ENCODE measurements around the gene MAP3K13. TPM values are rescaled to one million over a fixed set of nuclear protein-coding genes. Genes with fewer than 3 reads are reported as not detected.

Gene MAP3K13
- total RNA-seq, 3 donors from 2014 or later (not counting 1 experiment from before 2014, with no cell fraction given): 3.3 to 11.8 (median 9.8) TPM

DNA sequence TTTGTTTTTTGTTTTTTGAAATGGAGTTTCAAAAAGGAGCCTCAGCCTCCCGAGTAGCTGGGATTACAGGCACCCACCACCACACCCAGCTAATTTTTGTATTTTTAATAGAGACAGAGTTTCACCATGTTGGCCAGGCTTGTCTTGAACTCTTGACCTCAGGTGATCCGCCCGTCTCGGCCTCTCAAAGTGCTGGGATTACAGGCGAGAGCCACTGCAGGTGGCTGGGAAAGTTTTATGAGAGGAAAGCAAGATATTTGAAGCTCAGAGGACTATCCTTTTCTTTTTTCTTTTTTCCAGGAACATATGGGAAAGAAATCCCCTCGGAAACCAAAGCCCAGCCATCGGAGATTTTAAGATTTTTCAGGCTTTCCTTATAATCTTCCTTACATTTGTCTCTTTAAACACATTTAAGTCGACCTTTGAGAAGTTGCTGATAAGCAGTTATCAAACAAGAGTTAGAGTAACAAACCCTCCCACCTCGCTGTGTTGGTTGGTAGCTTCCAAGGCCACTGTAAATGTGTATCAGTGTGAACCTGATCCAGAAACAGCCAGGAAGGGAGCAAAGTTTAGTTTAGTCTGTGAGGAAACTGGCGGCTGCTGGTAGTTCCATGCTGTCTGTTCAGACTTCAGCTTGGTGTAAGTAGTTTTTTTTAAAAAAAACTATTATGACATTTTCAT, 34.5 kb upstream of the MAP3K13 start:
- Mint-ChIP-seq H3K27me3 (ENCODE audit: low read depth in 2 of 2) (peaks cover 0 to 4% of the 10 kb centered on the region in 2 donors), H3K27ac (no peak overlapping the region), H3K4me3 (no peak overlapping the region), H3K36me3 (no peaks in the 10 kb centered on the region), H3K4me1 (peaks cover 0 to 9% of the 10 kb centered on the region in 2 donors), H3K9me3 (no peaks in the 10 kb centered on the region)
- intact Hi-C loops (cut with micrococcal nuclease): no loop called here
- ATAC-seq (no peak), DNase-seq (no peak)
- Histone ChIP-seq H3K4me1 (ENCODE audit: control insufficient read depth, insufficient read depth, low read length) (no peaks in the 10 kb centered on the region), H3K27ac (ENCODE audit: low read length) (no peak overlapping the region), H3K36me3 (ENCODE audit: control insufficient read depth, insufficient read depth, low read length) (no peaks in the 10 kb centered on the region), H3K27me3 (ENCODE audit: control insufficient read depth, insufficient read depth, low read length) (no peaks in the 10 kb centered on the region), H3K9me3 (ENCODE audit: control insufficient read depth, insufficient read depth, low read length) (no peaks in the 10 kb centered on the region), H3K4me3 (ENCODE audit: low read length) (no peak overlapping the region)
- 89% methylated on average over 8 of the region's 10 CpGs for WGBS (ENCODE audit: insufficient coverage)
- TF ChIP-seq, protein P1, sequence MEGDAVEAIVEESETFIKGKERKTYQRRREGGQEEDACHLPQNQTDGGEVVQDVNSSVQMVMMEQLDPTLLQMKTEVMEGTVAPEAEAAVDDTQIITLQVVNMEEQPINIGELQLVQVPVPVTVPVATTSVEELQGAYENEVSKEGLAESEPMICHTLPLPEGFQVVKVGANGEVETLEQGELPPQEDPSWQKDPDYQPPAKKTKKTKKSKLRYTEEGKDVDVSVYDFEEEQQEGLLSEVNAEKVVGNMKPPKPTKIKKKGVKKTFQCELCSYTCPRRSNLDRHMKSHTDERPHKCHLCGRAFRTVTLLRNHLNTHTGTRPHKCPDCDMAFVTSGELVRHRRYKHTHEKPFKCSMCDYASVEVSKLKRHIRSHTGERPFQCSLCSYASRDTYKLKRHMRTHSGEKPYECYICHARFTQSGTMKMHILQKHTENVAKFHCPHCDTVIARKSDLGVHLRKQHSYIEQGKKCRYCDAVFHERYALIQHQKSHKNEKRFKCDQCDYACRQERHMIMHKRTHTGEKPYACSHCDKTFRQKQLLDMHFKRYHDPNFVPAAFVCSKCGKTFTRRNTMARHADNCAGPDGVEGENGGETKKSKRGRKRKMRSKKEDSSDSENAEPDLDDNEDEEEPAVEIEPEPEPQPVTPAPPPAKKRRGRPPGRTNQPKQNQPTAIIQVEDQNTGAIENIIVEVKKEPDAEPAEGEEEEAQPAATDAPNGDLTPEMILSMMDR (IDR thresholded peaks at IDR 0.05): no peak

DNA sequence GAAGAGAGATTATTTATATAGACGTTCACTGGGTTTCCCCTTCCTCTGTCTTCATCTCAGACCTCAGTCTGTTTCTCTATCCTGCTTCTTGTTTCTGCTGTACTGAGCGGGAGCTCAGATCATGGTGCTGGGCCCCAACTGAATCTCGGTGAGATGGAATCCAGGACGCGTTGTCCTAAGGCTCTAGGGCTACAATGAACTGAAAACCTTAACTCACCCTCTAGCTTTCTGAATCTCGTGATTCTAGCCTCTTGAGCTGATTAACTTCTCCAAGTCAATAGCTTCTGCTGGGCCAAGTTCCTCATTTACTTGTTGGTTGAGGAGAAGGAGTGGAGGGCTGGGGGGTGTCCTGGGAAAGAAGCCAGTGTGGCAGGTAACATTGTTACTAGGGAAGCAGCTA, 32.7 kb upstream of the MAP3K13 start:
- DNase-seq (no peak), ATAC-seq (no peak)
- no peaks in the 10 kb centered on the region for H3K36me3 Mint-ChIP-seq
- Histone ChIP-seq H3K9me3 (ENCODE audit: control insufficient read depth, insufficient read depth, low read length) (no peaks in the 10 kb centered on the region), H3K27ac (ENCODE audit: low read length) (no peak overlapping the region), H3K36me3 (ENCODE audit: control insufficient read depth, insufficient read depth, low read length) (no peaks in the 10 kb centered on the region), H3K4me3 (ENCODE audit: low read length) (no peak overlapping the region), H3K4me1 (ENCODE audit: control insufficient read depth, insufficient read depth, low read length) (no peaks in the 10 kb centered on the region), H3K27me3 (ENCODE audit: control insufficient read depth, insufficient read depth, low read length) (no peaks in the 10 kb centered on the region)
- TF ChIP-seq, protein P1 (IDR thresholded peaks at IDR 0.05): no peak
- WGBS (ENCODE audit: insufficient coverage): 74% methylated on average over 6 of the region's 6 CpGs
- intact Hi-C loops (cut with micrococcal nuclease): no loop called here
- no peak overlapping the region for H3K4me3 Mint-ChIP-seq
- no peaks in the 10 kb centered on the region for H3K9me3 Mint-ChIP-seq
- peaks cover 0 to 4% of the 10 kb centered on the region in 2 donors for H3K27me3 Mint-ChIP-seq (ENCODE audit: low read depth in 2 of 2)
- no peak overlapping the region for H3K27ac Mint-ChIP-seq
- peaks cover 0 to 9% of the 10 kb centered on the region in 2 donors for H3K4me1 Mint-ChIP-seq

DNA sequence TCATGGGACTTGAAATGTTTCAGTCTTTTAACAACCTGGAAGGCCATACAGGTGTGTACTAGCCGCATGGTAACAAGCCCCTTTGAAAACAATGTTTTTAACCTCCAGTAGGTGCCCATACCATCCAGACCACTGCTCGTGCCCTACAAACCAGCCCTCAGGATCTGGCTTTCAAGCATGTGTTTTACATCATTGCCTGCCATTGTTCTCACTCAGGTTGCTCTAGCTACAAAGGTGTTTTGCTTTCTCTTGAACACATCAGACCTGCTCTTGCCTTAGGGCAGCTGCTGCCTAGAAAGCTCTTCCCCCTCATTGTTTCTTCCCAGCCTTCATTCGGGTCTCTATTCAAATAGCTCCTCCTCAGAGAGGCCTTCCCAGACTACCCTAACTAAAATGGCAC, 32.3 kb upstream of the MAP3K13 start:
- Mint-ChIP-seq H3K27ac (no peak overlapping the region), H3K36me3 (no peaks in the 10 kb centered on the region), H3K27me3 (ENCODE audit: low read depth in 2 of 2) (peaks cover 0 to 4% of the 10 kb centered on the region in 2 donors), H3K9me3 (no peaks in the 10 kb centered on the region), H3K4me1 (peaks cover 0 to 9% of the 10 kb centered on the region in 2 donors), H3K4me3 (no peak overlapping the region)
- TF ChIP-seq, protein P1 (IDR thresholded peaks at IDR 0.05): no peak
- ATAC-seq (no peak), DNase-seq (no peak)
- Histone ChIP-seq H3K9me3 (ENCODE audit: control insufficient read depth, insufficient read depth, low read length) (no peaks in the 10 kb centered on the region), H3K4me3 (ENCODE audit: low read length) (no peak overlapping the region), H3K27me3 (ENCODE audit: control insufficient read depth, insufficient read depth, low read length) (no peaks in the 10 kb centered on the region), H3K4me1 (ENCODE audit: control insufficient read depth, insufficient read depth, low read length) (no peaks in the 10 kb centered on the region), H3K36me3 (ENCODE audit: control insufficient read depth, insufficient read depth, low read length) (no peaks in the 10 kb centered on the region), H3K27ac (ENCODE audit: low read length) (no peak overlapping the region)
- WGBS (ENCODE audit: insufficient coverage): 90% methylated on average over 3 of the region's 3 CpGs
- intact Hi-C loops (cut with micrococcal nuclease): no loop called here
